Cardiac fibroblast (primary cell): ENCODE data around the gene SYNJ1.

Experiments
- DNase-seq, 2 donors: peaks; one replicate each; pipeline versions ENCODE4 v3.0.0 to v3.0.0-alpha.2; 2010; ENCODE audit warnings: low read depth in 2 of 2
- H3K4me3 ChIP-seq, 2 donors: replicated peaks in 1 of 2; 1 replicate in 1 of 2; 2 replicates in 1 of 2; pipeline ENCODE4 v1.5.1; 2011; ENCODE audit warnings: low read depth in 2 of 2, low read length in 2 of 2, mild to moderate bottlenecking in 2 of 2, moderate library complexity in 1 of 2
- TF ChIP-seq, protein P1 (sequence below): IDR thresholded peaks from one replicate; pipeline ENCODE4 v1.5.1; 2011; ENCODE audit warnings: low read depth, mild to moderate bottlenecking, low read length, inconsistent platforms

The SYNJ1 gene

DNA sequence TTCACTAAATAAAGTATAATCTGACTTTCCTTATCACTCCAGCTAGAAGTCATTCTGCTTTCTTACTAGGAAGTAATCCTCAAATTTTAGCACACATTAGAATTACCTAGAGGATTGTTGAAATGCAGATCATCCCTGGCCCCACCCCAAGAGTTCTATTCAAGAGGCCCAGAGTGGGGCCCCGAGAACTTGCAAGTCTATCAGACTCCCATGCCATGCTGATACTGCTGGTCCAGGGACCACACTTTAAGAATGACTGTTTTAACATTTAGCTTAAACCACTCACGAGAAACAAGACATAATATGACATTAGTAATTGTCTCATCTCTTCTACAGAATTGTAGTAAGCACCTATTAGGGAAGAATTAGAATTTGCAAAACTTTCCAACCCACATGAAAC, 7.7 kb upstream of the SYNJ1 start:
- DNase-seq = no peak
- H3K4me3 ChIP-seq = no peak overlapping the region
- TF ChIP-seq, protein P1, sequence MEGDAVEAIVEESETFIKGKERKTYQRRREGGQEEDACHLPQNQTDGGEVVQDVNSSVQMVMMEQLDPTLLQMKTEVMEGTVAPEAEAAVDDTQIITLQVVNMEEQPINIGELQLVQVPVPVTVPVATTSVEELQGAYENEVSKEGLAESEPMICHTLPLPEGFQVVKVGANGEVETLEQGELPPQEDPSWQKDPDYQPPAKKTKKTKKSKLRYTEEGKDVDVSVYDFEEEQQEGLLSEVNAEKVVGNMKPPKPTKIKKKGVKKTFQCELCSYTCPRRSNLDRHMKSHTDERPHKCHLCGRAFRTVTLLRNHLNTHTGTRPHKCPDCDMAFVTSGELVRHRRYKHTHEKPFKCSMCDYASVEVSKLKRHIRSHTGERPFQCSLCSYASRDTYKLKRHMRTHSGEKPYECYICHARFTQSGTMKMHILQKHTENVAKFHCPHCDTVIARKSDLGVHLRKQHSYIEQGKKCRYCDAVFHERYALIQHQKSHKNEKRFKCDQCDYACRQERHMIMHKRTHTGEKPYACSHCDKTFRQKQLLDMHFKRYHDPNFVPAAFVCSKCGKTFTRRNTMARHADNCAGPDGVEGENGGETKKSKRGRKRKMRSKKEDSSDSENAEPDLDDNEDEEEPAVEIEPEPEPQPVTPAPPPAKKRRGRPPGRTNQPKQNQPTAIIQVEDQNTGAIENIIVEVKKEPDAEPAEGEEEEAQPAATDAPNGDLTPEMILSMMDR = no peak

- H3K4me3 ChIP-seq = no peak overlapping the region
- no peak for DNase-seq
- TF ChIP-seq, protein P1 = no peak
Observed at GRCh38 chr21:32733990-32734613, 6.3 kb upstream of the SYNJ1 start.

- DNase-seq = no peak
- TF ChIP-seq, protein P1 = no peak
- H3K4me3 ChIP-seq = no peak overlapping the region
Observed at GRCh38 chr21:32733356-32733755, 5.5 kb upstream of the SYNJ1 start.

DNA sequence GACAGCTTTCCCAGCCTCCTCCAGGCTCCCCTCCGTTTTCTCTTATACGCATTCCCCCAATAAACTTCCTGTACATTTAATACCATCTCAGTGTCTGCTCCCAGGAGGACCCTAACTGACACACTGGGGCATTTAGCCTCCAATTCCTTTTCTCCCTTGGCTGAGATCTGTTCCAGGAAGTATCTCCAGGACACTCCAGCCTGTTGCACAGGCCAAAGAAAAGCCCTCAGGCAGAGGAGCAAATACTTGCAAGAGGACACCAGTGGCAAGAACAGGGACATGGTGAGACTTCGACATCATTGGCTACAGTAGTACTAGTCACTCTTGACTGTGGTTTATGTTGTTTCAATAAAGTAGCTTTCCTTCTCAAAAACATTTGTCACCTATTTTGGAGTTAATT, 4.7 kb upstream of the SYNJ1 start:
- TF ChIP-seq, protein P1 = no peak
- H3K4me3 ChIP-seq = no peak overlapping the region
- no peak for DNase-seq

- H3K4me3 ChIP-seq = peak overlapping the region; percentile 83 to 85
- TF ChIP-seq, protein P1 = no peak
- DNase-seq = no peak
Observed at GRCh38 chr21:32728848-32729247, 1.0 kb upstream of the SYNJ1 start.

DNA sequence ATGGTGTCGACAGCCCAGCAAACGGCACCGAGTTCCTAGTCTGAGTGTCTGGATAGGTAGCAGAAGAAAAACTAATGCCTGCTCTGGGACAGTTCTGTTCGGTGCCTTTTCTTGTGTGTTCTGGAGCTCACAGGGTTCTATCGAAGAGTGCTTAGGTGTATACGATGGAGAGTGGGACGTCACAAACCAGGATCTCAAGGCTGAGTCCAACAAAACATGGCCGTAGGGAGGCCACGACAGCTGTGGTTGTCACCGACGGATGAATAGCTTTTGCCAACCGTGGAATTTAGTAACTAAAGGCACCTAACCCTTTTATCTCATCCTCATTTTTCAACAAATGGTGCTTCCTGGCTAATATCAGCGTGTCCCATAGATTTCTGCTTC, 635 bp upstream of the SYNJ1 start:
- H3K4me3 ChIP-seq = peak overlapping the region; percentile 83 to 85
- TF ChIP-seq, protein P1 = no peak
- no peak for DNase-seq
